A549 (cell line): ENCODE results near the gene PAK1.

Experiments used
- ELK1 ChIP-seq: fragments of 150-350 bp; IDR thresholded peaks from 2 replicates; pipeline ENCODE4 v1.6.1; 2014; ENCODE audit warnings: low read depth, mild to moderate bottlenecking, low read length
- EP300 ChIP-seq, 2 experiments: fragments of >200 bp; sonication (Bioruptor Twin); formaldehyde crosslinking; IDR thresholded peaks; 2 replicates in 1 of 2; 3 replicates in 1 of 2; pipeline ENCODE4 v1.6.1; 2016 to 2017
- MYC ChIP-seq: IDR thresholded peaks from 2 replicates; pipeline ENCODE4 v1.6.1; 2012; ENCODE audit warnings: mild to moderate bottlenecking, inconsistent platforms, low read length, improper control_type of control experiment, borderline replicate concordance
- RCOR1 ChIP-seq: fragments of 150-350 bp; IDR thresholded peaks from 2 replicates; pipeline ENCODE4 v1.6.1; 2014; ENCODE audit warnings: antibody characterized with exemption, low read length, low read depth
- RNF2 ChIP-seq: fragments of 200-600 bp; sonication (generic); IDR thresholded peaks from 2 replicates; pipeline ENCODE4 v1.6.1; 2016; ENCODE audit warnings: low read depth, mild to moderate bottlenecking, antibody characterized with exemption, moderate library complexity, borderline replicate concordance

GRCh38 chr11:77472991-77473800 lies 698 bp downstream of the PAK1 start:
- TF ChIP-seq RNF2 = no peak
- no peak for TF ChIP-seq ELK1
- TF ChIP-seq EP300 (IDR thresholded peaks at IDR 0.05) = no peak
- TF ChIP-seq MYC = no peak
- no peak for TF ChIP-seq RCOR1
